ENCODE results near the gene GOLGA1. TPM values are rescaled to one million over a fixed set of nuclear protein-coding genes. Genes with fewer than 3 reads are reported as not detected.
"Not testable (repeated sequence)": the region's sequence is repeated elsewhere in the genome, so short reads cannot be mapped to it uniquely, and the experiment has no call there.

The GOLGA1 gene
- 10 to 100 TPM; 13.5 to 19.0 TPM for total RNA-seq

GRCh38 chr9:124940894-124941678 is at the start of gene GOLGA1:
Gene GOLGA1, minus strand, starts transcription at chr9:124941083. Its CDS starts 2,372 bp downstream, at chr9:124938711.
- Mint-ChIP-seq H3K4me3 (peak within 1 kb of the TSS; percentile 93), H3K27me3 (no peaks in the 10 kb centered on the region), H3K9me3 (ENCODE audit: low read depth) (no peaks in the 10 kb centered on the region), H3K27ac (peak within 1 kb of the TSS; percentile 95), H3K36me3 (peaks cover 16% of the 10 kb centered on the region), H3K4me1 (peaks cover 28% of the 10 kb centered on the region)
- CTCF ChIA-PET = interaction anchor here (0.7 to 1.3 kb wide), 4 partner anchors 26 to 203 kb away, joined by 3 to 13 read pairs (median 4); partner anchors contain the start of genes ARPC5L, RPL35, SCAI and WDR38
- DNase-seq (peak; percentile 95), ATAC-seq (peak; percentile 86)

GRCh38 chr9:124983698-124984097 is 42.8 kb upstream of the GOLGA1 start:
- ATAC-seq (no peak), DNase-seq (no peak)
- no peaks in the 10 kb centered on the region for H3K27me3 Mint-ChIP-seq
- H3K9me3 Mint-ChIP-seq (ENCODE audit: low read depth) = no peaks in the 10 kb centered on the region
- CTCF ChIA-PET = no interaction called here
- no peaks in the 10 kb centered on the region for H3K4me1 Mint-ChIP-seq
- H3K27ac Mint-ChIP-seq = no peak overlapping the region
- H3K4me3 Mint-ChIP-seq = no peak overlapping the region
- H3K36me3 Mint-ChIP-seq = peaks cover 2% of the 10 kb centered on the region

DNA sequence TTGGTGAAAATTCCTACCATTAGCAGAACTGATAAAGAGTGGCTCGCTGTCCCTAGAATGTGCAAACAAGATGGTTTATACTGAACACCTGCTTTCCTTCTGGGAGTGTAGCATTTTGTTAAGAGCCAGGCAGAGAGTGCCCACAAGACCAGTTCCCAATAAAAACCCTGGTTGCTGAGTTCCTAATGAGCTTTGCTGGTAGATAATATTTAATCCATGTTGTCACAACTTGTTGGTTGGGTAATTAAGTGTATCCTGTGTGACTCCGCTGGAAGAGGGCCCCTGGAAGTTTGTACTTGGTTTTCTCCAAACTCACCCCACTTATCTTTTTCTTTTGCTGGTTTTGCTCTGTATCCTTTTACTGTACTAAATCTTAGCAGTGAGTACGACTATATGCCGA is 39.5 kb upstream of the GOLGA1 start:
- Mint-ChIP-seq H3K4me3 (no peak overlapping the region), H3K36me3 (no peaks in the 10 kb centered on the region), H3K4me1 (no peaks in the 10 kb centered on the region), H3K27me3 (no peaks in the 10 kb centered on the region), H3K27ac (no peak overlapping the region), H3K9me3 (ENCODE audit: low read depth) (no peaks in the 10 kb centered on the region)
- DNase-seq (no peak), ATAC-seq (no peak)
- CTCF ChIA-PET = no interaction called here

DNA sequence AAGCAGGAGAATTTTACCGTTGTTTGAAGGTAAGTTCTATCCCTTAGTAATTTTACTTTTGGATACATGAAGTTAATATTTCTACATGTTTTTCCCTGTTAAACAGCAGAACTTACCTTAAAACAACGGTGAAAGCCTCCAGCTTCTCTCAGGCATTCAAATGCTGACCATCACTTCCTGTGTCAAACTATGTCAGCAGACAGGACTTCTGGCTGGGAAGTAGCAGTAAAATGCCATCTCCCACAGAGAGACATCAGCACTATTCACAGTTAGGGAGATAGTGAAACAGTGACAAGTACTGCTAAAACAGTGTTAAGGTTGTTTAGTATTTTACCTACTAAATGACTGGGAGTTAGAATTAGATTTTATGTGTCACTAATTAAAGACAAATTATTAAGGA is 34.2 kb upstream of the GOLGA1 start:
- ATAC-seq (no peak), DNase-seq (no peak)
- Mint-ChIP-seq H3K4me3 (no peak overlapping the region), H3K9me3 (ENCODE audit: low read depth) (no peaks in the 10 kb centered on the region), H3K27ac (no peak overlapping the region), H3K36me3 (peaks cover 11% of the 10 kb centered on the region), H3K27me3 (no peaks in the 10 kb centered on the region), H3K4me1 (peaks cover 2% of the 10 kb centered on the region)
- CTCF ChIA-PET = no interaction called here

- Mint-ChIP-seq H3K27ac (no peak overlapping the region), H3K36me3 (peaks cover 13% of the 10 kb centered on the region), H3K4me1 (peaks cover 2% of the 10 kb centered on the region), H3K9me3 (ENCODE audit: low read depth) (no peaks in the 10 kb centered on the region), H3K27me3 (no peaks in the 10 kb centered on the region), H3K4me3 (no peak overlapping the region)
- DNase-seq = no peak
- CTCF ChIA-PET = no interaction called here
- no peak for ATAC-seq
Measured at GRCh38 chr9:124973807-124974206, 32.9 kb upstream of the GOLGA1 start.

GRCh38 chr9:124972241-124972770 is 31.4 kb upstream of the GOLGA1 start:
- Mint-ChIP-seq H3K9me3 (ENCODE audit: low read depth) (no peaks in the 10 kb centered on the region), H3K4me3 (no peak overlapping the region), H3K27ac (no peak overlapping the region), H3K4me1 (peaks cover 2% of the 10 kb centered on the region), H3K36me3 (peaks cover 13% of the 10 kb centered on the region), H3K27me3 (no peaks in the 10 kb centered on the region)
- CTCF ChIA-PET = no interaction called here
- DNase-seq = no peak
- ATAC-seq = no peak

GRCh38 chr9:124969401-124969800 is 28.5 kb upstream of the GOLGA1 start:
- peaks cover 18% of the 10 kb centered on the region for H3K4me1 Mint-ChIP-seq
- H3K36me3 Mint-ChIP-seq = peaks cover 11% of the 10 kb centered on the region
- CTCF ChIA-PET = no interaction called here
- ATAC-seq (no peak), DNase-seq (no peak)
- H3K9me3 Mint-ChIP-seq (ENCODE audit: low read depth) = no peaks in the 10 kb centered on the region
- no peak overlapping the region for H3K27ac Mint-ChIP-seq
- no peak overlapping the region for H3K4me3 Mint-ChIP-seq
- no peaks in the 10 kb centered on the region for H3K27me3 Mint-ChIP-seq

DNA sequence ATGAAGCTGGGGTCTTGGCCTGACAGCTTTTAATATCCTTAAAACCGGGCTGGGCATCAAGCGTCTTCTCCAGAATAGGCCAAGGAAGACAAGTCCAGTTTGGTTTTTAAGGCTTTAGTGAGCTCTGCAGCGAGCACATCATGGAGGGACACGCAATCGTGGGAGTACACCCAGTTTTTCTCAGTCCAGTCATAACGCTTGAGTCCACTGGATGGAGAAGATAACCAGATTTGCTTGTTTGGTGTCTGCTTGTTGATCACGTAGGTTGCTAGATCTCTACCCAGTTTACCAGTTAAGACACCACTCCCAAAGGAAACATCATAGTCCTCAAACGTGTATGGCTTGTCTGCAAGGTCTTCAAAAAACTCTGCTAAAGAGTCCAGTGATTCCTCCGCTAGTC is 27.4 kb upstream of the GOLGA1 start:
- Mint-ChIP-seq H3K27ac (no peak overlapping the region), H3K9me3 (ENCODE audit: low read depth) (no peaks in the 10 kb centered on the region), H3K4me1 (peaks cover 24% of the 10 kb centered on the region), H3K27me3 (no peaks in the 10 kb centered on the region), H3K36me3 (peaks cover 11% of the 10 kb centered on the region), H3K4me3 (no peak overlapping the region)
- DNase-seq (no peak), ATAC-seq (no peak)
- CTCF ChIA-PET = interaction anchor here (1.0 kb wide), 1 partner anchor 18 kb away, joined by 3 read pairs; no protein-coding TSS in a partner anchor

DNA sequence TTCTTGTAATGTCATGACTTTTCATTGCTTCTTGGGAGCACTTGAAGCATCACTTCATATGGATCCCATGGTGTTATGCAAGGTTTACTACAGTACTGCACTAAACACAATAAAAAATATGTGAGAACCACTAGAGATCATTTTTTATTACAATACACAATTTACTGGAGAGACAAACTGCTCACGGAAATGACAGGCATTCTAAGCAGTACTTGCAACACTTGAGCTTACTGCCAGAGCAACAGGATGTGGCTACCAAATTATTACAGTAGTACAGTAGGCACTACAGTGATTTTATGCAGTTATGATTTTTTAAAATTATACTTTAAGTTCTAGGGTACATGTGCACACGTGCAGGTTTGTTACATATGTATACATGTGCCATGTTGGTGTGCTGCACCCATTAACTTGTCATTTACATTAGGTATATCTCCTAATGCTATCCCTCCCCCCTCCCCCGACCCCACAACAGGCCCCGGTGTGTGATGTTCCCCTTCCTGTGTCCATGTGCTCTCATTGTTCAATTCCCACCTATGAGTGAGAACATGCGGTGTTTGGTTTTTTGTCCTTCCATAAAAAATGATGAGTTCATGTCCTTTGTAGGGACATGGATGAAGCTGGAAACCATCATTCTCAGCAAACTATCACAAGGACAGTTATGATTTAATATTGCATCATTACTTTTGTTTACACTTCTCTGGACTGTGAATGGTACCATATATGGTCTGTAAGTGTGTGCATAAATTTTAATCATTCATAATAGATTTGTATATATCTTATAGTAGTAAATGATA is 25.1 kb upstream of the GOLGA1 start:
- Mint-ChIP-seq H3K4me1 (peaks cover 24% of the 10 kb centered on the region), H3K27ac (peak overlapping the region; percentile 70), H3K4me3 (peak overlapping the region; percentile 30)
- not testable (repeated sequence) for H3K27me3 Mint-ChIP-seq; H3K9me3 Mint-ChIP-seq (ENCODE audit: low read depth); H3K36me3 Mint-ChIP-seq
- peak; percentile 92 for ATAC-seq
- peak; percentile 44 for DNase-seq
- CTCF ChIA-PET = interaction anchor here (0.9 kb wide), 1 partner anchor 162 kb away, joined by 3 read pairs; no protein-coding TSS in a partner anchor

GRCh38 chr9:124964604-124965003 is 23.7 kb upstream of the GOLGA1 start:
- Mint-ChIP-seq H3K27ac (peak overlapping the region; percentile 47), H3K4me1 (peaks cover 24% of the 10 kb centered on the region), H3K36me3 (peaks cover 4% of the 10 kb centered on the region), H3K4me3 (no peak overlapping the region), H3K27me3 (no peaks in the 10 kb centered on the region), H3K9me3 (ENCODE audit: low read depth) (no peaks in the 10 kb centered on the region)
- CTCF ChIA-PET = no interaction called here
- DNase-seq = no peak
- no peak for ATAC-seq

DNA sequence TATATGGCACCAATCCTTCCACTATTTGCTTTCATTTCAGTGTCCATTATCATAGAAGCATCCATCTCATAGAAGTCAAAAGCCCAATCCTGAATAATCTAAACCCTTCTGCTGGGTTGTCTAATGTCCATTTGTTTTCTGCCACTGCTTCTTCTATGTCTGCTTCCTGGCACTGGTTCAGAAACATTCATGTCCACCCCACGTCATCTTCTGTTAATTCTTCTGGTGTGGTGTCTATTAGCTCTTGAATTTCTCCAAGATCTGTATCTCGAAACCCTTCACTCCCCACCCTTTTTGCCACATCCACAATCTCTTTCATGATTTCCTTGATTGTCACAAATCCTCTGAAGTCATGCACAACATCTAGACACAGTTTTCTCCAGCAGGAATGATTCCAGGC is 23.2 kb upstream of the GOLGA1 start:
- Mint-ChIP-seq H3K4me3 (no peak overlapping the region), H3K4me1 (peaks cover 24% of the 10 kb centered on the region), H3K27ac (peak overlapping the region; percentile 25), H3K9me3 (ENCODE audit: low read depth) (no peaks in the 10 kb centered on the region), H3K27me3 (no peaks in the 10 kb centered on the region), H3K36me3 (peaks cover 4% of the 10 kb centered on the region)
- DNase-seq = no peak
- CTCF ChIA-PET = no interaction called here
- ATAC-seq = no peak

DNA sequence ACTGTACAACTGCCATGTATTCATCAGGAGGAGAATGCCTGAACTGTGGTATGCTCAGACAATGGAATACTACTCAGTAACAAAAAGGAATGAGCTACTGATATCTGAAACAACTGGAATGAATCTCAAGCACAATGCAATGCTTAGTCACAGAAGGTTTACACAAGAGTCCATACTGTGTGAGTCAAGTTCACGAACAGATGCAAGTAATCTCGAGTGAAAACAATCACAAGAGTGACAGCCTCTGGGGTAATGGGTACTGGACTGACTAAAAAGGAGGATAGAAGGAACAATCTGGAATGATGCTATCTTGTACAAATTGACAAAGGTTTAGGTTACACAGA is 19.5 kb upstream of the GOLGA1 start:
- Mint-ChIP-seq H3K27ac (no peak overlapping the region), H3K27me3 (no peaks in the 10 kb centered on the region), H3K4me3 (no peak overlapping the region), H3K9me3 (ENCODE audit: low read depth) (no peaks in the 10 kb centered on the region), H3K36me3 (peaks cover 4% of the 10 kb centered on the region), H3K4me1 (peaks cover 10% of the 10 kb centered on the region)
- DNase-seq = no peak
- ATAC-seq = no peak
- CTCF ChIA-PET = interaction anchor here (0.6 to 0.7 kb wide), 2 partner anchors 250 to 546 kb away, joined by 3 read pairs; no protein-coding TSS in a partner anchor

GRCh38 chr9:124959671-124960408 is 19.0 kb upstream of the GOLGA1 start:
- not testable (repeated sequence) for H3K36me3 Mint-ChIP-seq; H3K27me3 Mint-ChIP-seq; H3K27ac Mint-ChIP-seq; H3K4me3 Mint-ChIP-seq; ATAC-seq; DNase-seq; H3K9me3 Mint-ChIP-seq (ENCODE audit: low read depth); H3K4me1 Mint-ChIP-seq
- CTCF ChIA-PET = interaction anchor here (0.7 kb wide), 1 partner anchor 720 kb away, joined by 3 read pairs; no protein-coding TSS in a partner anchor
